Stimulated activated CD4-positive, alpha-beta T cell treated with anti-CD3 and anti-CD28 coated beads, Interleukin-4, amount 100 ng/mL, for 1 hour (primary cell): ENCODE measurements around the gene CACNB1.

Experiments
- DNase-seq: peaks from one replicate; pipeline ENCODE4 v3.0.0-alpha.2; 2020

The CACNB1 gene

DNA sequence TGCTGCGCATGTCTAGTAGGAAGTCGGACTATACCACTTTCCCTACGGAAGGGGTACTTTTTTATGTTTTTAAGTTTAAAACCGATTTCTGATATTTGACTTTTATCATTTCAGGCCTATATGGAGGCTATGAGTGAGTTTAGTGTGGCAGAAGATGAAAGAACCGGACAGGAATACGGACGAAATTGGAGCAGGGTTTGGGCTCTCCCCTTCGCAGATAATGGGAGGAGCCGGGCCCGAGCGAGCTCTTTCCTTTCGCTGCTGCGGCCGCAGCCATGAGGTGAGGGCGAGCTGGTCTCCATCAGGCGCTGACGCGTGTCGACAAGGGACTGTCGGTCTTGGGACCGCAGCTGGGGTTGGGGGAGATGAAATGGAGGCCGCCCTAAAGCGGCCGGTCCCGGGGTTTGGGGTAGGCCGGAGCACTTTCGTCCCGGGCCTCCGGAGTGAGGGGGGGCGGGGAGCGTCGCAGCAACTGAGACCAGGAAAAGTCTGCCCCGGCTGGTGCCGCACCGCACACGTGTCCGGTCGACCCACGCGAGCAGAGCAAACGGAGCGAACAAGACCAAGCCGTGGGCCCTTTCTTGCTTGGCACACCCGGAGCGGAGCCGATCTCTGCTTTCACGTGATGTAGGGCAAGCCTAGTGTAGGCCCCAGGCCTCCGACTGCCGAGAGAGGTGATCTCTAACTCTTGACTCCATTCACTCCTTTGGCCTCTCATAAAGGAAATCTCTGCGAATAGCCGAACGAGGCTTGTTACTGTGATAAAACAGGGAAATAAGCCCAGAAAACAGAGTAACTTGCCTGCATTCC, 2.8 kb upstream of the CACNB1 start, which contains the start of gene RPL19:
RPL19 (plus strand) TSS at position 214 of the 810 bp plus-strand sequence; CDS start at position 276, 62 bp downstream.
- DNase-seq = peak; percentile 77

- DNase-seq = peak; percentile 85
These were observed 2.3 kb upstream of the CACNB1 start for GRCh38 chr17:39199820-39200069.

DNA sequence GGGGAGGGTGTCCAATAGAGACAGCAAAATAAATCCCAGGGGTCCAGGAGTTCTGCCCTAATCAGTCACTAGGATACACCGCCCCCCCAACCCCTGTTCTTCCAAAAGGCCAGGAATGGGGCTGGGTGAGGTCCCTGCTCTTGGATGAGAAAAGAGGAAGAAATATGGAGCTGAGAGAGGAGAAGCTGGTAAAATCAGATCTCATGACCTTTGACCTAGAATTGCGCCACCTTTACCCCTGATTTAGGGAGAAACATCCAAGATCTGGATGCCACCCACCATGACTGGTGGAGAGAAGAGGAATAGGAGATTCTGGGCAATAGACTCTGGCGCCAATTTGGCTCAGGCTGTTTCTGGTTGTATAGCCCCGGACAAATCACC, 707 bp upstream of the CACNB1 start:
- DNase-seq = no peak

GRCh38 chr17:39196808-39197291, 619 bp downstream of the CACNB1 start:
- DNase-seq = no peak

- DNase-seq = no peak
These were observed 1.1 kb downstream of the CACNB1 start for GRCh38 chr17:39196241-39196807.

DNA sequence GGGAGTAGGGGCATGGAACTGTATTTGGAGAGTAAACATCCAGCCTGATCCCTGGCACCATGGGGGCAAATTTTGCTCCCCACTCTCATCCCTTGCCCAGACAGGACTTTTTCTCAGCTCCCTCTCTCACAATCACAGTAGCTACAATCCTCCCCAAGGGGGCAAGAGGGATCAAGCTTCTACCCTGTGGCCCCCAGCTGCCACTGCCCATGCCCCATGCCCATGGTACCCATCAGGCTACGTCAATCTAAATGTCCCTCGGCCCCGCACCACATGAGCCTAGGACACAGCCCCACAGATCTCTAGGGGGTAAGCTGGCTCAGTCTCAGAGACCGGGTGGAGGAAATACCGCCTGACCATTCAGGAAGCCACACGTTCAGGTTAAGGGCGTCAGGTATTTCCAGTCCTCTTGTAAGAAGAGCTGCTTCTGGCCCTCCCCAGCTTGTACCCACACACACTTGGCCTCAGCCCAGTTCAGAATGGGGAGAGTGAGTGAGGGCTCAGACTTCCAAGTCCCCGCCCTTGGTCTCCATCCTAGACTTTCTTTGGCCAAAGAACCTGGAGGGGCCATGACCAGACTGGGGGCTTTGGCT, 1.8 kb downstream of the CACNB1 start:
- DNase-seq = no peak

DNA sequence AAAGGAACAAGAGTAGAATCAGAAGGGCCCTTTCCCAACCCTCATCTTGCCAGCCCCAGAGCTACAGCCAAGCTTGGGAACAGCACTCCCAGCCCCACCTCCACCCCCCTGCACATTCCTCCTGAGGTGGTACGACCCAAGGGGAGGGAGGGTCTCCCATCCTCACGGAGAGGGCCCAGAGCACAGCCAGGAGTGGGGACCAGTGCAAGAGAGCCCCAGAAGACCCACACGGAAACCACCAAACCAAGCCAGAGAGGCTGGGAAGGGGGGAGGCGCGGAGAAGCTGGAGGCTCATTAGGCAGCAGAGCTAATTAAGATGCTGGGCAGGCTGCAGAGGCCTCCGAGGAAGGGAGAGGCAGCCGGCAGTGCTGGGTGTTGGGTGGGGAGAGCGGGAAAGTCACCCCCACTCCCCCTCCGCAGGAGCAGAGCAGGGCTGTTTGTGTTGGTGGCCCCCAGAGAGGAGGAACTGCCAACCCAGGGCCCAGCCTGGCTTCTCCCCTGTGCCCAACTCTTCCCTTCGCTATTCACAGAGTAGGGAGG, 2.4 kb downstream of the CACNB1 start:
- no peak for DNase-seq

- no peak for DNase-seq
These were observed 3.1 kb downstream of the CACNB1 start for GRCh38 chr17:39194089-39194984.

DNA sequence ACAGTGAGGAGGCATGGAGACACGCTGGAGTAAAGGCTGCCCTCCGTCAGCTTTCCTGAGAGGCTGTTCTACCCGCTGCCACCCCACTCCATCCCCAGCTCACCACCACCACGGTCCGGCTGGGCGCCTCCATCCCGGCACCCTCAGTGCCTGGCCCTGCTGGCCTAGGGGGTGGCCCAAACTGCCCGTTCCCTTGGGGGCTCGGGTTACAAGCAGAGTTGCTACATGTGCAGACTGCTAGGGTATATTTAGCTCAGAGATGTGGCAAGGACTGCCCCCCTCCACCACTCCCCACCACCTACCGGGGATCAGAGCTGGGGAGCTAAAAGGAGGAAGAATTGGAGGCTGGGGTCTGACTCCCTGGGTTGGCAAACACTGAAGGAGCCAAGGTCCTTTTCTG, 4.1 kb downstream of the CACNB1 start:
- no peak for DNase-seq

DNA sequence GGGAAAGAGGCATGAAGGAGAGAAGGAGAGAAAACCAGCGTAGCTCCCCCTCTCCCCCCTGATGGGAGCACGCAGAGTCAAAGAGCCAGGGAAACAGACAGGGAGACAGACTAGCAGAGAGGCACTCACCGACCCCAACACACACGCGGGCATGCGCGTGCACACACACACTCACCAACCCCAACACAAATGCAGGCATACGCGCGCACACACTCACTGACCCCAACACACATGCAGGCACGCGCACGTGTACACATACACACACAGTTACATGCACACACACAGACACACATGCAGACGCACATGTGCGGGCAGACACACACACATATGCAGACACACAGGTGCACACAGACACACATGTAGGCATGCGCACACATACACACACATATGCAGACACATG, 4.6 kb downstream of the CACNB1 start:
- DNase-seq = no peak

DNA sequence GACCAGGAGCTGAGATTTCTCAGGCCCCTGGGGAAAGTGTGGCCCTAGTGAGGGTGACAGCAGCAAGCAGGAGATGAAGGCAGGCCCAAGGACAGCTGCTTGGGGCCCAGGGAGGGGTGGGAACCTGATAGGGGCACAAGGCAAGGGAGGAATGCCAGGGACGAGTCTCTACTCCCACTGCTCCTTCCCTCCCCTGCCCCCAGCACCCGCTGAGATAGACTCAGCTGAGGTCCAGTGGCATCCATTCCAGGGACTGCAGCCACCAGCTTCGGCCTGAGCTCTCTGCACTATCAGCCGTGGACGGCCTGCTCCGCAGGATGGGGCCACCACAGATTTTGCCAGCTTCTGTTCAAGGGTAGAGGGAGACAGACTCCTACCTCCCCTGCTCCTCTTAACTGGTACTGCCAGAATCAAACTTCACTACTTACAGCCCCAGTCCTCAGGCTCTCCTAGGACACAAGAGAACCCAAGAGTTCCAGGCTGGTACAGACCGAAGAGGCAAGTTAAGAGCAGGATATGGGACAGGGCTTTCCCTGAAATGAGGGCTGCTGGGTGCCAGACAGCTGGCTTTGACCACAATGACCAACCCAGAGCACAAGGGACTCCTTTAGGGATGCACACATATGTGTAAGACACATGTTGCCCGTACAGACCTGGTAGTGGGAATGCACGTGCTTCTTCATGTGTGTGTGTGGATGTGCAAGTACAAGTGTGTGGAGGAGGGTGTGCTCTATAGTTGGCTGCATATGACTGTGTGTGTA, 5.5 kb downstream of the CACNB1 start:
- no peak for DNase-seq

GRCh38 chr17:39187152-39187830, 10.2 kb downstream of the CACNB1 start:
- DNase-seq = no peak

DNA sequence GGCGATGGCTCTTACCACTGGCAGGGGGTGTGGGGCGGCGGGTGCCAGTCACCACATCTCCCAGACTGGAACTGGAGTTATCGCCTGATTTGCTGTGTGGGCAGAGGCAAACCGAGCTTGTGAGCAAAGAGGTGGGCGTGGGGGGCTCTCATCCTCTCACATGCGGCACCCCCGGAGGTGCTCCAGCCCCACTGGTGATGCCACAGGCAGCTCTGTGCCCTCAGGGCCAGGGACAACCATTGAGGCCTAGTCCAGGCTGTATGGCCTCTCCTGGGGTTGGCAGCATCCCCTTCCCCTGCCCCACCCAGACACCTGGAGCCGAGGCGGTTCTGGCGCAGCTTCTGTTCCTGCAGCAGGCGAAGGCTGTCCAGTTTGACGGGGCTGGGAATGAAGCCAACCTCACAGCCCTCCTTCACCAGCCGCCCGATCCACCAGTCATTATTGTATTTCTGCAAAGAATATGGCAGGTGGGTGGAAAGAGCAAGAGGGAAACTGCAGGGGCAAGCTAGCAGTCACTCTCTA, 10.9 kb downstream of the CACNB1 start:
- no peak for DNase-seq

DNA sequence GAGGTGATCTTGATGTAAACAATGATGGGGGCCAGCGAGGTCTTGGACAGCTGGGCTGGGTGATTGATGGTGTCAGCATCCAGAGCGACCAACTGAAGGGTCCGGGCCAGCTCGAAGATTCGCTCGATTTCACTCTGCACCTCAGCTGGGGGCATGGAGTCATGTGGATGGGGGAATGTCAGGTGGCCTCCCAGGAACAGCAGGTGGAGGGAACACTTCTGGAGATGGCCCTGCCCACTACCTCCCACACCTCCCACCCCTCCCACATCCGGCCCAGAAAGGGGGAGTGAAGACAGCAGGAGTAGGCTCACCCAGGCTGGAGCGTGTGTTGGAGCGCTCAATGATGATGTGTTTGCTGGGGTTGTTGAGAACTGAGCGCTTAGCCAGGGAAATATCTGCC, 13.7 kb downstream of the CACNB1 start:
- no peak for DNase-seq

GRCh38 chr17:39183045-39183444, 14.4 kb downstream of the CACNB1 start:
- no peak for DNase-seq

GRCh38 chr17:39181303-39181702, 16.2 kb downstream of the CACNB1 start:
- no peak for DNase-seq

GRCh38 chr17:39178536-39178935, 18.9 kb downstream of the CACNB1 start:
- no peak for DNase-seq

- DNase-seq = no peak
These were observed 20.2 kb downstream of the CACNB1 start for GRCh38 chr17:39177256-39177655.

DNA sequence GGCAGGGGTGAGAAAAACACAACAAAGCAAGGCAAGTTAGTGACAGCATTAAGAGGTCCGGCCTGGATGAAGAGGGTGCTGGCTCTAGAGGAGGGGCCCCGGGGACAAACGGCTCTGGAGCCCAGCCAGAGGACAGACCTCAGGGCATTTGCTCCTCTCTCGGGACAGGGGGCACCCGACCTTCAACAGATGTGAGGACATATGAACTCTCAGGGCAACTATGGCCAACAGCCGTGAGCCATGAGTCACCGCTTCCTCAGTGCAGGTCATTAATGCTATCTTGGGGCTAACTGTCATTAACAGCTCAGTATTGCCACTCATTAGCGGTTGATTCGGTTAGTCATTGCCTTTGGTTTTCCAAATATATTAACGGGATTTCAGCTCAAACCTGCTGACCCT, 21.8 kb downstream of the CACNB1 start:
- DNase-seq = no peak

DNA sequence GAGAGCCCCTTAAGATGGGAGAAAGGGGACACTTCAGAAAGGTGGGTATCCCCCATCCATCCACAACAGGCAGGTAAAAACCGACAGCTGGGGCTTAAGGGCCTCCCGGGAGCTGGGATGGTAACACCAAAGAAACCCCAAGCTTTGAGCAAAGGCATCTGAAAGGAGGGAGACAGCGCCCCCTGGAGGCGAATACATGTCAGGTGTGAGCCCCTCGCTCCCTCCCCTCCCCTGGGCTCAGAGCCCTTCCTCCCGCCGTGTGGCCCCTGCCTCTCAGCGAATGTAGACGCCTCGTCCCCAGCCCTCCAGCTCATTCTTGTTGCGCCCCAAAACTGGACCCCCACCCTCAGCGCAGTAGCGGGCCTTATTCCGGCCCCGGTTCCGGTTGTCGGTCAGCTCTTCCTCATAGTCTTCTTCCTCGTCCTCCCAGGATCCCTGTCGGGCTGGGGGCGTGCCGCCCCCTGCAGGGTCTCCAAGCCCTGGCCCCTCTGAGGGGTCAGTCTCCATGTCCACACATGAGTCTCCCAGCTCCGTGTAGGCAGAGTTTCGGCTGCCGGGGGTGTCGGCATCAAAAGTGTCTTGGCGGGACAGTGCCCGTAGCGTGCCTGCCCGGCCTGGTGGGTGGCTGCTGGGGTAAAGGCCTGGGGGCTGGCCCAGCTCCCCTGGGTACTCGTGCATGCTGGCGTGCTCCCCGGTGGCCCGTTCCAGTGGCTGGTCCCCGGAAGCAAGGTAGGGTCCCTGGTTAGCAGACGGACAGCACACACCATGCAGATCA, 22.4 kb downstream of the CACNB1 start:
- peak; percentile 78 for DNase-seq
